HUDEP-2 (cell line): ENCODE measurements around the gene YAF2.

Experiments
- DNase-seq, 76 experiments: peaks; one replicate each; lab custom pipeline; 2025; ENCODE audit not compliant: unreplicated experiment in 76 of 76; lab: John Stamatoyannopoulos, UW

Gene YAF2

DNA sequence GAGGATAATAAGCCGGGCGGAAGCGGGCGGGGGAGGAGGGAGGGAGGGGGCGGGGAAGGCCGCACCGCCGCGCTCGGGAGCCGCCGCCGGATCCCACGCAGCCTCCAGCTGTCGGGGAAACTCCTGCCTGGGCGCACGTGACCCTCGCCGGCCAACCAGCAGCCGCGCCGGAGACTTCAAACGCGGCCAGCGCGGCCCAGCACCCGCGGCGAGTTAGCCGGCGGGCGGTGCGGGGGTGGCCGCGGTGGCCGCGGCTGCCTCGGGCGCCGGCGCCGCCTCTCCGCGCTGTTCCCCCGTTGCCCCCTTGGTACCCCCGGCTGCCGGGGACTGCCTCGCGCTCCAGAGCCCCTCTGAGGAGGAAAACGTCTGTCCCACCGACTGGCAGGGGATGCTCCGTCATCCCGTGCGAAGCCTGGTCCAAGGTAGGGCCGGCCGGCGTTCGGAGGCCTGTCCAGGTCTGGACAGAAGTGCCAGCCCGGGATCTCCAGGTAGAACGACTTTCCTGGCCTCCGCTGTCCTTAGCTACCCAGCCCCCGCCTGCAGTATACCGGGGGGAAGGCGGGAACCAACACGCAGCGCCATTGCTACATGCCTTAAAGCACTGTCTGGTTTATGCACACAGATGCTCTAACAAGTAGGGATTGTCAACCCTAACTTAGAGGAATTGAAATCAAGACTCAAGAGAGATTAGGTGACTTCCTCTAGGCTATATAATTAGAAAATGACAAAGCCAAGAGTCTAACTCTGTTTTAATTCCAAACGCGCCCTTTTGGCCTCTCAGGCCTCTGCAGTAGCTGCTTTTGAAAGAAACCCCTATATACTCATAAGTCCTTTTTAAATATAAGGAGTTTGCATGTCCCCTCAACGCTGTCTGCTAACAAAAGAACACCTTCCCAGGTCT, at the start of gene YAF2:
Gene YAF2, minus strand, starts transcription at position 9 of the 901 bp plus-strand sequence. CDS start 68 bp downstream, outside the sequence.
- peak in 74 of 76 experiments; percentile 35 to 88 (median 76) for DNase-seq

DNA sequence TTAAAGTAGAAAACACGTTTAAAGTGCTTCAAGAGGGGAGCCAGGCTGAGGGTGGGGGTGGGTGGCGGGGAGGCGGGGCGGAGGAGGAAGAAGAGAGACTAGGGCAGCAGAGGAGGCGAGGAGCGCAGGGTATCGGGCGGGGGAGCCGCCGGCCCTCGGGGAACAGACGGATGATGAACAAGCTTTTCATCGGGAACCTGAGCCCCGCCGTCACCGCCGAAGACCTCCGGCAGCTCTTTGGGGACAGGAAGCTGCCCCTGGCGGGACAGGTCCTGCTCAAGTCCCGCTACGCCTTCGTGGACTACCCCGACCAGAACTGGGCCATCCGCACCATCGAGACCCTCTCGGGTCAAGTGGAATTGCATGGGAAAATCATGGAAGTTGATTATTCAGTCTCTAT, 48.7 kb upstream of the YAF2 start:
- no peak for DNase-seq

GRCh38 chr12:42285431-42285830, 47.4 kb upstream of the YAF2 start:
- no peak for DNase-seq

- peak in 1 of 76 experiments; percentile 8 for DNase-seq
Measured at GRCh38 chr12:42284876-42285275, 46.8 kb upstream of the YAF2 start.

GRCh38 chr12:42284157-42284556, 46.1 kb upstream of the YAF2 start:
- DNase-seq, result no peak

- no peak for DNase-seq
Measured at GRCh38 chr12:42283739-42284138, 45.7 kb upstream of the YAF2 start.

GRCh38 chr12:42282294-42282693, 44.2 kb upstream of the YAF2 start:
- DNase-seq, result no peak

GRCh38 chr12:42281844-42282243, 43.8 kb upstream of the YAF2 start:
- no peak for DNase-seq

GRCh38 chr12:42281278-42281677, 43.2 kb upstream of the YAF2 start:
- no peak for DNase-seq

DNA sequence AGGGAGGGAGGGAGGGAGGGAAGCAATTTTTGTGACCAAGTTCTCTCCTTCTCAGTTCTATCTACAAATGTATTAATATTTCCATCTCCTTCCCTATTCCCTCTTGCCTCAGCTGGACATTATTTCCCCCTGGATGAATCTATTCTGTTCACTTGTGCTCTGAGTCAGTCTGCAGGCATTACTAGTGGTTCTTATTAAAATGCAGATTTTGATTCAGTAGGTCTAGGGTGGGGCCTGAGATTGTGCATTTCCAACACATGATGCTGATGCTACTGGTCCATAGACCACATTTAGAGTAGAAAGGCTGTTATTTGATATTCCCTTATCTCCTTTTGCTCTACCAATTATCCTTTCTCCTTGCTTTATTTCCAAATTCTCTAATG, 40.1 kb upstream of the YAF2 start:
- DNase-seq, result no peak

- no peak for DNase-seq
Measured at GRCh38 chr12:42277396-42278127, 39.5 kb upstream of the YAF2 start.

DNA sequence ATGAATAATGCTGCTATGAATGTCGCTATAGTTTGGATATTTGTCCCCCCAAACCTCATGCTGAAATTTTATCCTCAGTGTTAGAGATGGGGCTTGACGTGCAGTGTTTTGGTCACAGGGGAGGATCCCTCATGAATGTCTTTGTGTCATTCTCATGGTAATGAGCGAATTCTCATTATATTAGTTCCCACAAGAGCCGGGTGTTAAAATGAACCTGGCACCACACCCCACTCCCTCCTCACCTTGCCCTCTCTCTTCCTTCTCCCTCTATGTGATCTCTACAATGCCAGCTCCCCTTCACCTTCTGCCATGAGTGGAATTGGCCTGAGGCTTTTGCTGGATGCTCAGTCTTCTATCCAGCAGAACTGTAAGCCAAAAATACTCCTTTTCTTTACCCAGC, 37.5 kb upstream of the YAF2 start:
- DNase-seq, result no peak

DNA sequence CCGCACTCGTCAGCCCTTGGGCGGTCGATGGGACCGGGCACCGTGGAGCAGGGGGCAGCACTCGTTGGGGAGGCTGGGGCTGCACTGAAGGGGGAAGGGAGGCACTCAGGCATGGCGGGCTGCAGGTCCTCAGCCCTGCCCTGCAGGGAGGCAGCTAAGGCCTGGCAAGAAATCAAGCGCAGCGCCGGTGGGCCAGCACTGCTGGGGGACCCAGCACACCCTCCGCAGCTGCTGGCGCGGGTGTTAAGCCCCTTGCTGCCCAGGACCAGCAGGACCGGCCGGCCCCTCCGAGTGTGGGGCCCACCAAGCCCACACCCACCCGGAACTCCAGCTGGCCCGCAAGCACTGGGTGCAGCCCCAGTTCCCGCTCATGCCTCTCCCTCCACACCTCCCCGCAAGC, 35.7 kb upstream of the YAF2 start:
- DNase-seq, result no peak

DNA sequence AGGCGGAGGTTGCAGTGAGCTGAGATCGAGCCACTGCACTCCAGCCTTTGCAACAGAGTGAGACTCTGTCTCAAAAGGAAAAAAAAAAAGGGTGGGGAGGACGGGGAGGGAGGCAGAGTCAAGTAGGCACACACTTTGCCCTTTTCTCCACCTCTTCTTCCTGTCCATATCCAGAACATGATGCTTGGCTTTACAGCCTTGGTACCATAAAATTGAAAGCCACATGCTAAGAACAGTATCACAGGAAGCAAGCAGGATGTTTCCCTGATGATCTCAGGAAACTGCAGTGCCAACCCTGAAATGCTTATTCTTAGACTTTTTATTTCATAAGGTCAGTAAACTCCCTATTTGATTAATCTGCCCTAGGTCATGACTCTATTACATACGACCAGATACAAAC, 32.5 kb upstream of the YAF2 start:
- no peak for DNase-seq

GRCh38 chr12:42267413-42268190, 29.6 kb upstream of the YAF2 start:
- no peak for DNase-seq

- DNase-seq, result no peak
Measured at GRCh38 chr12:42266579-42267230, 28.7 kb upstream of the YAF2 start.

DNA sequence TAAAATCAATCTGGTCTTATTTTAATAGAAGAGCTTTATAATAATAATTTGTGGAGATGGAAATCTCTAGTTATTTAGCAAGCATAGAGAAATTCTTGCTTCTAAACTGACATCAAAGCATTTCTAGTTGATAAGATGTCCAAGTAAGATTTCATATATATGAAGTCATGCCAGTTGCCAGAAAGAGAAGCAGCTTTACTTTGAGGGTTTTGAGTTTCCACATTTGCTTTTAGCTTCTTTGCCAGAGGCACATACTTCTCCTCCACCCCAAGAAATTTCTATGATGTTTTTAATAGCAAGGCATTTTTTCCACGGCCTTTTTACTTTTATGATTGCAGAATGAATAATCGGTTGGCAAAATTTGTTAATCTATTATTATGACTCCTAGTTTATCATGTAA, 24.2 kb upstream of the YAF2 start:
- DNase-seq, result no peak

GRCh38 chr12:42261708-42262107, 23.7 kb upstream of the YAF2 start:
- no peak for DNase-seq

- DNase-seq, result no peak
Measured at GRCh38 chr12:42260518-42260917, 22.5 kb upstream of the YAF2 start.

DNA sequence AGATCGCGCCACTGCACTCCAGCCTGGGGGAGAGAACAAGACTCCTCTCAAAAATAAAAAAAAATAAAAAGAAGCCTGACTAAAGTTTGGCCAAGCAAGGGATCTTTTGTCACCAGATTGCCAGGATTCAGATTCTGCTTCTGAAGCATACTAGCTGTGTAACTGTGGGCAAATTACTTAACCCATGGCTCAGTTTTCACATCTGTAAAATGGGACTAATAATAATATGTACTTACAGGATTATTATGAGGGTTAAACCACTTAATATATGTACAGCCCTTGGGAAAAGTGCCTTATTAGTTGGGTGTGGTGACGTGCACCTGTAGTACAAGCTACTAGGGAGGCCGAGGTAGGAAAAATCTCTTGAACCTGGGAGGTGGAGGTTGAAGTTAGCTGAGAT, 21.7 kb upstream of the YAF2 start:
- no peak for DNase-seq

- no peak for DNase-seq
Measured at GRCh38 chr12:42255866-42256261, 17.8 kb upstream of the YAF2 start.
